Type B pancreatic cell (in vitro differentiated cells): ENCODE measurements around the gene AMY1B. TPM values are rescaled to one million over a fixed set of nuclear protein-coding genes. Genes with fewer than 3 reads are reported as not detected.
"Not testable (repeated sequence)": the region's sequence is repeated elsewhere in the genome, so short reads cannot be mapped to it uniquely, and the experiment has no call there.

Source experiments
- DNase-seq: peaks from one replicate; pipeline ENCODE4 v3.0.0; 2021; ENCODE audit warnings: mixed read lengths; ENCODE audit not compliant: unreplicated experiment; ENCODE audit errors: extremely low spot score
- H3K27ac Mint-ChIP-seq: 2 replicates; pipeline ENCODE4 v1.8.0; 2021; ENCODE audit warnings: mild to moderate bottlenecking, mixed read lengths
- H3K27me3 Mint-ChIP-seq: 2 replicates; pipeline ENCODE4 v1.8.0; 2021; ENCODE audit warnings: mixed read lengths
- H3K36me3 Mint-ChIP-seq: 2 replicates; pipeline ENCODE4 v1.8.0; 2021; ENCODE audit warnings: mixed read lengths
- H3K4me1 Mint-ChIP-seq: one replicate; pipeline ENCODE4 v1.8.0; 2021; ENCODE audit warnings: mixed read lengths; ENCODE audit not compliant: unreplicated experiment
- H3K4me3 Mint-ChIP-seq: 2 replicates; pipeline ENCODE4 v1.8.0; 2021; ENCODE audit warnings: mild to moderate bottlenecking, mixed read lengths
- H3K9me3 Mint-ChIP-seq: 2 replicates; pipeline ENCODE4 v1.8.0; 2021; ENCODE audit warnings: mixed read lengths
- total RNA-seq: library from RNA; stranded (reverse); gene quantifications from 2 replicates; pipeline ENCODE4 v1.2.1, GENCODE V29; 2021; ENCODE audit warnings: low replicate concordance

Gene AMY1B
- total RNA-seq, 1 donor from 2014 or later, result not detected

DNA sequence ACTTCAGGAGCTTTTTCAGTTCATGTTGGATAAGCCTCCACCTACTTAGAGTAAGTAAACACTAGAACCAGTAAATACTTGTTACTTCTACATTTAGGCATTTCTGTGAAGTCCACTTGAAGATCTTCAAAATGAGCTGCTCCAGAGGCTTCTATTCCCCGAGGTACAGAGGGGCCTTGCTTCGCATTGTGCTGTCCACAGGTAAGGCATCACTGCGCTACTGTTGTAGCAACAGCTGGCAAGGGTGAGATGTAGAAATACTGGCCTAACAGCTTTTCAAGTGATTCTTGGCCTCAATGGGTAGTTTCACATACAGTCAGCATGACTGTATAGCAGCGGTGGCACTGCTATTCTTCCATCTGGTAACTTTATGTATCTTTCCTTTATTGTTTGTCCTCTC is 45.1 kb downstream of the AMY1B start:
- not testable (repeated sequence) for H3K9me3 Mint-ChIP-seq, H3K27me3 Mint-ChIP-seq

DNA sequence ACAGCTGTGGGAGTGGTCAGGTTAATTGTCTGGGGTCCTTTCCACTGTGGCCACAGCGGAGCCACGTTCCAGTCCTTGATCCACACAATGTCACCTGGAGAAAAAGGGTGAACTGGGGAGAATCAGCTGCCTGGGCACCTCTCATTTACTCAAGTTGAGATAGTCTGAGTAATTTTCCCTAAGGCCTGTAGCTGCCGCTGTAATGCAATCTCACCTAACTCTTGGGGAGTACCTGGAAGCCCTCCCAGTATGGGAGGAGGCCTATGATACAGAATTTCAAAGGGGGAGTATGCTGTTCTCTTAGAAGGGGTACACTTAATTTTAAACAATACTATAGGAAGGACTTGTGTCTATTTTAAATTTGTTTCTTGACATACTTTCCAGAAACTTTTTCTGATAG is 45.7 kb downstream of the AMY1B start:
- H3K4me1 Mint-ChIP-seq, H3K27ac Mint-ChIP-seq, H3K9me3 Mint-ChIP-seq, DNase-seq, H3K4me3 Mint-ChIP-seq, H3K27me3 Mint-ChIP-seq, H3K36me3 Mint-ChIP-seq: not testable (repeated sequence)

More for the DNA sequence above, 45.1 kb downstream of the AMY1B start:
- H3K27ac Mint-ChIP-seq, H3K4me3 Mint-ChIP-seq, H3K4me1 Mint-ChIP-seq, DNase-seq, H3K36me3 Mint-ChIP-seq: not testable (repeated sequence)

DNA sequence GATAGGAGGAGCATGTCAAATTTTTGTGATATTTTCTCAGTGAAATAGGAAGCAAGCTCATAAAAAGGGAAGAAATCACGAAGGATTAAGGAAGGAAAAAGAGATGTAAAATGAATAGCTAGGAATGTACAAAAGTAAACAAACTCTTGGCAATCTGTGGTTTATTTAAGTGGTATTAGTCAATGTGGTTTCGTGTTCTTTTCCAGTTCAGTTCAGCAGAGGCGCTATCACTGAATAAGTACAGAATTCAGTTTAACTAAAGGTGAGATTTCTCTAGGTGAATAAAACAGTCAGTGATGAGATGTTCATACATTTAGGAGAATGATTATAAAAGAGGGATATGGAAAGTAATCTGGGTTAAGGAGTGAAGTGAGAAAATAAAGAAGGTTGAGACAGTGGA is 52.1 kb downstream of the AMY1B start:
- H3K4me3 Mint-ChIP-seq, H3K27ac Mint-ChIP-seq, H3K9me3 Mint-ChIP-seq, H3K4me1 Mint-ChIP-seq, DNase-seq, H3K27me3 Mint-ChIP-seq, H3K36me3 Mint-ChIP-seq: not testable (repeated sequence)

DNA sequence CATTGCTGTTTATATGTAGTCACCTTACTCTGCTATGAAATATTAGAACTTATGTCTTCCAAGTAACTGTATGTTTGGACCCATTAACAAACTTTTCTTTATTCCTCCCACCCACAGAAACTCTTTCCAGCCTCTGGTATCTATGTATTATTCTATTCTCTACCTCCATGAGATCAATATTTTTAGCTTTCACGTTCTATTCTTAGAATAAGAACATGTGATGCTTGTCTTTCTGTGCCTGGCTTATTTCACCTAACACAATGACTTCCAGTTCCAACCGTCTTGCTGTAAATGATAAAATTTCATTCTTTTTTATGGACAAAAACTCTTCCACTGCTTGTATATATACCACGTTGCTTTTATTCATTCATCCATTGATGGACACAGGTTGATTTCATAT is 54.8 kb downstream of the AMY1B start:
- H3K36me3 Mint-ChIP-seq, H3K27me3 Mint-ChIP-seq, H3K4me1 Mint-ChIP-seq, DNase-seq, H3K4me3 Mint-ChIP-seq, H3K27ac Mint-ChIP-seq, H3K9me3 Mint-ChIP-seq: not testable (repeated sequence)

Other genes starting within 250 kb of the AMY1B start
- 20.0 and 20.5 TPM in 2 replicates for gene RNPC3, start 170.5 kb downstream of the AMY1B start, total RNA-seq
- 7.0 and 7.5 TPM in 2 replicates for gene AMY2B, start 124.6 kb downstream of the AMY1B start, total RNA-seq
- gene AMY2A, start 78.8 kb downstream of the AMY1B start, total RNA-seq, result not detected in 2 replicates
- not detected in 2 replicates for gene AMY1A, start 40.5 kb downstream of the AMY1B start, total RNA-seq
- not detected in 2 replicates for gene AMY1C, start 53.7 kb upstream of the AMY1B start, total RNA-seq